Measurements from ENCODE around the gene TXNRD2.

GRCh38 chr22:19909350-19910179, 32.1 kb downstream of the TXNRD2 start:
- TF ChIP-seq EZH2 (optimal IDR thresholded peaks at IDR 0.05; ENCODE audit: low read depth, low read length) (no peak), EZH2phosphoT487 (IDR thresholded peaks at IDR 0.05; ENCODE audit: low read length) (no peak), CTCF (IDR thresholded peaks at IDR 0.05; ENCODE audit: low read length) (peak; percentile 95)

Measured in MM.1S (cell line).